Hematopoietic multipotent progenitor cell (in vitro differentiated cells): ENCODE measurements around the gene ACTBL2. TPM values are rescaled to one million over a fixed set of nuclear protein-coding genes. Genes with fewer than 3 reads are reported as not detected.
A peak's percentile ranks its signal among the peaks of the same experiment; 100 is the strongest.

Experiments used
- DNase-seq, 3 donors: peaks; one replicate each; pipeline ENCODE4 v3.0.0-alpha.2; 2011 to 2015; ENCODE audit warnings: low read depth in 2 of 3, low spot score in 2 of 3
- total RNA-seq: library from RNA; depleted of rRNA; stranded (reverse); fragments of >200 nt; gene quantifications from one replicate; pipeline ENCODE4 v1.2.3, GENCODE V29; 2012

ACTBL2 gene
- total RNA-seq, 1 donor: not detected

DNA sequence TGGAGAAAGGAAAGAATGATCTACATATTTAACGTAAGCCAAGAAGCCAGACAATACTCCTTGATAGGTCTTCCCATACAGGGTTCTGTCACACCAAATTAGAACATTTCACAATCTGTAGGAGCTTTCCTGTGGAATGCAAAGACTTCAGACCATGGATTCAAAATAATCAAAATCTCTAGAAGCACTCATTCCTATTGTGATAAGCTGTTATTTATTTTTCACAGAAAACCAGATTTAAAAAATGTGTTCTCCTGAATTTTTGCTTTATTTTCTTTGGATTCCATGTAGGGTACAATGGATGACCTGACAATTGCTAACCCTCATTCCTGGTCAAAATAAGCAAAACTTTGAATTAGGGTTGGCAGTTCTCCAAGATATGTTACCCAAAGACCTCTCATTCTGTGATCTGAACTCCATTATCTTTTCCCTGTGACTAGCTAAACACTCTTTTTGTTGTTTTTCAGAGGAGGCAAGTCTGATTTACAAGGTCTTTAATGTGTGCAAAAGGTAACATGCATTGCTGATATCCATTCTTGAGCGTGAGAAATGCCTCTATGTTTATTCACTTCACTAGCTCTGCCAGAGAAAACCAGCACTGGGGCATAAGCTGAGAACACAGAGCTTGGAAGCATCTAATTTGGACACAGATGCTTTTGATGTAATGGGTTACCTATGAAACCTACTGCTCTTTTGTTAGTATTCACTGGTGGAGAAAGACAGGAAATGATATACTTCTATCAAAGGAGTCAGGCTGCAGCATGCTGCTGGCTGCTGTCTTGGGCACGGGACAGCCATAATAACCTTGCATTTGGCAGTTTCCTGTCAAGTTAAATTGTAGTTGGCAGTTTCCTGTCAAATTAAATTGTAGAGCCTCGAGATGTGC is 31.4 kb downstream of the ACTBL2 start:
- DNase-seq: peak in 1 of 3 donors; percentile 46

DNA sequence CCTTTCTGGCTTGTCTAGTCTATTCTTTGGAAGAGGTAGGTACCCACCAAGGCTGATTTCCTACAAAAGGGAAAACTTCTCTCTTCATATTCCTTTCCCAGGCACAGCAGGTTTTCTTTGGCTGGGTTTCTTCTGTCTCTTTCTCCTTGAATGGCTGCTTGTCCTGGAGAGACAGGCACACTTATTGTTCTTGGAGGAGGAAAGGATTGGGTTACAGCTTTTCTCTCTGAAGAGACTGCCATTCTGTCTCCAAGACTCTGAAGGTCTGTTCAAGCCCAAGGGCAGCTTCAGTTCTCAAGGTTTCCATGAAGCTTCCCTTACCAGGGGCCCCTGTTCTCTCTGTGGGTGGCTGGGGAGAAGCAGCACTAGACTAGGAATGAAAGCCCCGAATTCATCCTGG is 33.9 kb downstream of the ACTBL2 start:
- DNase-seq: no peak

DNA sequence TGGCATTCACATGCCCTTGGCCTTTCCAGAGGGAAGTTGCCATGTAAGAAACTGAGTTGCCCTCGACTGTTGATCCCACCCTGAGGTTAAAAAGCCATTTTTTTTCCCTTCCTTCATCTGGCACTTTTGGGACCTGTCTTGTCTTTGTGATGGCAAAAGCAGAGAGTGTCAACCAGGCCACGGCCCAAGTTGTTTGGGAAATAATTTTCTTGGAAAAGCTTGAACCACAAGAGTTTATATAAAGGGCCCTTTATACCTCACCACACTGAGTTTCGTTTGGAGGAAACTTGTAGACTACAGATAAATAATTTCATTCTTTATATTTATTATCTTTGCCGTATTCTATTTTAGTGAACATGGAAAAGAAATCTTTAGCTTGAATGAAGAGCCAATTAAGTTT is 34.3 kb downstream of the ACTBL2 start:
- no peak for DNase-seq

DNA sequence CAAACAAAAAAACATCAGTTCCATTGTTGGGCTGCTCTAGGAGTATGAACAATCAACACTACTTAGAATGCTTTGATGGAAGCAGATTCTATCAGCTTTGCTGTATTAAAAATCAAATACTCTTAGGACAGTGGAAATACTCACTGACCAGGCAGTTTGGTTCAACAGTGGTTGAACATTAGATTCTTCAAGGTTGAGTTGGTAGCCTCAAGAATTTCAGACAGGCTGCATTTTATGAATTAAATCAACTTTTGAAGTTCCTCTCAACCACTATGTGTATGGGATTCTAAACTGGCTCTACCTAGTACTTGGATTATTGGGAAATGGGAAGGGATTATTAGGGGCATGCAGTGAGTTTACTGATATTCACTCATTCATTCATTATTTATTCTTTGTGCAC is 35.0 kb downstream of the ACTBL2 start:
- DNase-seq: no peak

DNA sequence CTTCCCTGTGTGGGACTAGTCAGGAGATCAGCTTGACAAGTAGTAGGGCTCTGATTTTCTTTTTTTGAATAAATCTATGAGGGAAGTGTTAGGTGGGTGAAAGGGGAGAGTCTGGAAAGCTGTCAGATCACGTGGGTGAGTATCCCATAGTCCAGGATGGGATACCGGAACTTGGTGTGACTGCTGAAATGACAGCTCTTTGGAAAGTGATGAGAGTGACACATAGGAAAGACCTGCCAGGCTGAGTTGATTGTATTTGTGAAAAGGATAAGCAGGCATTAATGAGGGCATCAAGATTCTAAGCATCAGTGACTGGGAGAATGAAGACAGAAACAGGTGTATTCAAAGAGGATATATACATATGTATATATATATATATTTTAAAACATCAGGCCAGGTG is 35.6 kb downstream of the ACTBL2 start:
- DNase-seq: no peak

DNA sequence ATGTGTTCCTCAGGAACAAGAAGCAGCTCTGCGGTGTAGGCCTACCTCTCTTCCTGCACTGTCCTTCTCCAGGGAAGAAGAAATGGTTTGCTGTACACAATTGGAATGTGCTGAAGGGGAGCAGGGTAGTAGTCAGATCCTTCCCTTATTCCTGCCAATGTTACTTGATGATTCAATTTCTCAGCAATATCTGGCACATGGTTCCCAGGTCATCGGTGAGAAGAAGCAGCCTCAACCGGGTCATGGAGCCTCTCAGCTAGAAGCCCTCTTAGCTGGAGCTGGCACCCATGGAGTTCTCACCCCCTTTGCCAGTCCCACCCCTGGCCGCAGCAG is 36.9 kb downstream of the ACTBL2 start:
- no peak for DNase-seq

DNA sequence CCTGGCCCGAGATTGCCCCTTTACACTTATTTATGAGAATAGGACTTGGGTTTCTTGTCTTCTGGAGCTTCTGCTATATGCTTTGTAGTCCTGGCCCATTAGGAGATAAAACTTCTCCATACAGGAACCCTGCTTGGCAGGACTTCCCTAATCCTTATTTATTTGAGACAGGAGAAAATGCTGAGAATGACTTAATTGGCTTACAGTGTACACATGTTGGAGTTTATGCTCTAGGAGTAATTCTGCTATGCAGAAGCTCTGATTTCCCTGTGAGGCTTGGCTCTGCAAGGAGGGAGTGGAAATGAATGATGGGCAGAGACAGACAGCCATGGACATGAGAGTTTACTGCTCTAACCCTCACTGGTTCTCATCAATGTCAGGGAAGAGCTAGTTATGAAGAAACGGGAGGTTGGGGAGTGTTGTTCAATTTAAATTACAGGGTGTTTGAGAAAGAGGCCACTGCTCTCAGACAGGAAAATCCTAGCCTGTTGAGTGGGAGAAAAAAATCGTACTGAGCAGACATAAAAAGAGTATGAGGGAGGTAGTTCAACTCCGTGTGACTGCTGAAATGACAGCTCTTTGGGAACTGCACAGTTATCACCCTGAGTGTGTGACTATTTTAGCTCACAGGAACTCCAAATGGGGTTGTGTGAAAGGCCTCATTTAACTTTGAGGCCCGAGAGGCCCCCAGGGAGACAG is 37.5 kb downstream of the ACTBL2 start:
- DNase-seq: no peak

DNA sequence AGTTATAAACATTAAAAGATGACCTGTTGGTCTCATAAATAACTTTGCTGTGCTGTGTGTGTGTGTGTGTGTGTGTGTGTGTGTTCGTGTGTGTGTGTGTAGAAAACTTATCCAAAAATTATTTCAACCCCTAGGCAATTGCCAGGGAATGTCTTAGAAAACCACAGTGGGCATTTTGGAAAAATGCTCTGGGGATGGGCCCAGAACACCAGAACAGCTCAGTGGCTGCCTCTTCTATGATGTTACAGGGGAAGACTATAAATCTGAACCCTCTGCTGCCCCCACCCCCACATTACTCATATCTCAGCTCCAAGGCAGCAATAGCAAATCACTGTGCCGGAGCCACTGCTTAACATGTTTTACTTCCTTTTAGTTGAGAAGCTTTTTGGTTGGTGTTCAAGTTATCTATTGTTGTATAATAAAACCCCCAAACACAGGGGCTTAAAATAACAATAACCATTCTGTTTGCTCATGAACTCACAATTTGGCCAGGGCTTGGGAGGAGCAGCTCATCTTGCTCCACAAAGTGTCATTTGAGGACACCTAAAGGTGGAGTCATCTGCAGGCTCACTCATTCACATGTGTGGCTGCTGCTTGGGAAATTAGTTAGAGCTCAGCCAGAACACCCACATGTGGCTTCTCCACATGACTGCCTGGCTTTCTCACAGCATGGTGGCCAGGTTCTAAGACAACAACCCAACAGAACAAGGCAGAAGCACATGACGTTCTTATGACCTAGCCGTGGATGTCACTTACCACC is 40.4 kb downstream of the ACTBL2 start:
- no peak for DNase-seq

DNA sequence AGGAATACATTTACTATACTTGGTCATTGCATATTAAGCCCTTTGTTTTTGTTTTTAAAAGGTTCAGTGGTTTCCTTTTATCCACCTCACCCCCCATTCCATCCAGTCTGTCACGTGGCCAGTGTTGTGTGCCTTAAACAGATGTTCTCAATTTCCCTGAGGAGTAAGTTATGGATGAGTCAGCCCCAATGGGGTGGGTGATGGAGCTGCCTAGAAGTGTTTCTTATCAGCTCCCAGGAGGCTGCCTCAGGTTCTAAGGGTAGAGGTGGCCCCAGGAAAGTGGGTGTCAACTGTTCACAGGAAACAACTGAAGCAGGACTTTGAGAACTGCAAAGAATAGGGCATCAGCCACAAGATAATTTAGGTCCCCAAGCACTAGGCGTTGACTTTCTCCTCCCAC is 41.1 kb downstream of the ACTBL2 start:
- DNase-seq: no peak

DNA sequence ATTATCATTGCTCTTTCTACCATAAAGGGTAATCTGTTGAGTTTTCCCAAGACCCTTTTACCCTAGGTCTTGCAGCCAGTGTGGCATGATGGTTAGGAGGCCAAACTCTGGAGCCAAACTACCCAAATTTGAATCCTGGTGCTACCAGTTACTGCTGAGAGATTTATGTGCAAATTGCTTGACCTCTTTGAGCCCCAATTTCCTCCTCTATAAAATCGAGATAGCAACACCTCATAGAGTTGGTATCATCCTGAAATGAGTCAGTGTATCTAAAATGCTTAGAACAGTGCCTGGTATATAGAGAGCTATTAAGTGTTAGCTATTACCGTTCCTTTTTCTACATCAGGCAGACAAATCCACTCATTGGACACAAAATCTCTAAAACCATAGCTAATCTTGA is 43.0 kb downstream of the ACTBL2 start:
- DNase-seq: no peak

DNA sequence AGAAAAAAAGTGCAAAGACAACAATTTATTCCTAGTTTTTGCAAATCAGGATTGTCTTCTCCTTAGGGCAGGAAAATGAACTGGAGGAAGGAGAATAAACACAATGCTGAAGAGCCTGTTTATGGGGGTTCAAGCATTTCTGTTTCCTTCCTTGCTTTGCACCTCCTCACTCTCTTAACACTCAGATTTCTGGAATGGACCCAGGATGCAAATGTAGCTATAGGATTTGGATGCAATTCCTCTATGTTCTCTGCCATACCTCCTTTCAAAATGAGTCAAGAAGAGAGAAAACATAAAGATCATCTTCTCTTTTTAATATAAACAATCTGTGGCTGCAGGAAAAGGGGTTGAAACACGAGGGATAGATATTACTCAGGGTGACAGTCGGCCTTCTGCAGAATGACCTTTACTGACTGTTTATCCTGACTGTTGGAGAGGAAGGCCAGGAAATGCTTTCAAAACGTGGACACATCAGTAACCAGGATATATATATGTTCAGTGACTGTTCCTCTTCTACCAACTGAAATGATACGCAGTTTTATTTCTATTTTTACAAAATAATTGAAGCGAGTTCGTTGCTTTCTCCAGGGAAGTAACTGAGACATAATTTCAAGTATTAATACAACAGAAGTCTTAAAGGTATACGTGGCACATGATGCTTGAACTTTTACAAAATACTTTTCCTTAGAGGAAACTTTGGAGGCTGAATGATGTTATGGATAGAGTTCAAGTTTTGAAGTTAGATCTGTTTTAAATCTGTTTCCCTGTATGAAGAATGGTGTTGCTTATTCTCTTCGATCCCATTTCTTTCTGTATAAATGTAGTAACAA is 44.4 kb downstream of the ACTBL2 start:
- DNase-seq: no peak

DNA sequence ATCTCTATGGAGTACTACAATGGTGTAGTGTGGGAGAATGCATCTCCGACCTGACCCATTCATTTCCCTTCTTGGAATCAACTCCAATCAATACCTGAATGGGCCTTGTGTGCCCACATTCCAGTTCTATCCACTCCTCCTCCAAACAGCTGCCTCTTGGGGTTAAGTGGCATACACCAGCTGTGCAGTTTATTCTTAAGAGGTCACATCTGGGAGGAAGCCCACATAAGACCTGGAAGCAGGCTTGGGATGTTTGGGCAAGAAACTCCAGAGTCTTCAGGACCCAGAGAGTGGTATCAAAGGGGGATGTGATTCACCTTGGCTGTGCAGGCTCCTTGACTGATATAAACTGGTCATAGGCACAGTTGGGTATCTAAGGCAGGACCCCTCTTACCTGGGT is 46.0 kb downstream of the ACTBL2 start:
- DNase-seq: no peak

DNA sequence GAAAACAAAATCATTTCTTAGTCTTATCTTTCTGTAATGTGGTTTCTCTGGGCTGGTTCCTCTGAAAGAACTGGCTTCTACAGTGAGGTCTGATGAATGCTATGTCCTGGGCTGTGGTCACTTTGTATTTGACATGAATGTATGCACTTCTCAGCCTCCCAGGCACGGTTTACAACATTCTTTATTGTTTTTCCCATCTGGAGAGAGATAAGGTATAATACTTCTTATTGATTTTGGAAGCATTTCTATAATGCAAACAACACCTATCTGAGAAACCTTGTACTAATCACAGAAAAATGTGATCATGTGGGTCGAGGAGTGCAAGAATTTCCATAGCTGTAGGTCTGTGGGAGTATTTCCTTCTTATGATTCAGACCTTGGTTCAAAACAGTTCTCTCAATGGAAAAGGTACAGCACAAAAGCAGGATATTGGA is 46.9 kb downstream of the ACTBL2 start:
- DNase-seq: no peak

DNA sequence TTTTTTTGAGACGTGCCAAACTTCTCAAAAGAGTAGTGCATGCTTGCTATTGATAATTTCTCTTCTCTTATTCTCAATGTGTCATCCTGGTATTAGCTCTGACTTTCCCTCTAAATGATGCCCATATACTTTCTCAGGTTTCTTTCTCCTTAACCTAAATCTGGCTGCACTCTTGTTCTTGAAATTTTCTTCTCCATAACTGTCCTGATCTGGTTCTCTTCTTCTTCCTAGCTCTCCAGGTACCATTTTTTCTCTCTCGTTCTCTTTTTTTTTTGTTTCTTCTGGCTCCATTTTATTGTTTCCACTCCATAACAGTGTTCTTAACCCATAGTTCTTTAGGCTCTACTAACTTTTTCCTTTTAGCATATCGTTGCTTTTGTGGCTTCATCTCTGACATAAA is 47.9 kb downstream of the ACTBL2 start:
- DNase-seq: no peak

DNA sequence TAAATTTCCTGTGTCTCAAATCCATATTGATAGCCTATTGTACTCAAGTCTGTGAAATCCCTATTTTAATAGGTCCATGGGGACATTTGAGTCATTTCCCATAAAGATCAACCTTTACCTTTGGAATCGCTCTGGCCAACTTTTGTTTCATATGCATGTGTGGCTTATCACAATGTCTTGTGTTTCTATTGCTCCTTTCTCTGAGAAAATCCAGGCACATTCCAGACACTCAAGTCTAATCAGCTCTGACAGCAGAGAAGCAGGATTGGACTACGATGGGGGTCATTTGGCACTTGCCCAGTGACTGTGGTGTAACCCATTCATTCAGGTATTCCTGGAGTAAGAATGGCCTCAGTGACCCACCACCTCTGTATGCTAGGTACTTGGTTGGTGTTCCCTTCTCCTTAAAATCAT is 48.4 kb downstream of the ACTBL2 start:
- no peak for DNase-seq

DNA sequence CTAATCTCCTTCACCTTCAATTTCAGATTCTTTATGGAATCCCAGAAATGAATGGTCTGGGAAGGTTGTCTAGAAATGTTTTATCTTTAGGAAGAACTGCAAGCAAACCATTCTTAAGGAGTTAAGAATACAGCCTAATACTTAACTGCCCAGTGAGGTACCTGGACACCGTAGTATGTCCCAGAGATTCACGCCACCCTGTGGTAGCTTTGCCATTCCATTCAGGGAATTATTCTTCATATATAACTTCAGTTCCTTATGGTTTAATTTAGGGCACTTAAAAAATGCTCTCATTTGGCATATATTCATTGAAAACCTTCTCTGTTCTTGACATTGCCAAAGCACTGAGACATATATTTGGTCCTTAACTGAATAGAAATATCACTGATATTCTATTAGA is 49.7 kb downstream of the ACTBL2 start:
- no peak for DNase-seq

DNA sequence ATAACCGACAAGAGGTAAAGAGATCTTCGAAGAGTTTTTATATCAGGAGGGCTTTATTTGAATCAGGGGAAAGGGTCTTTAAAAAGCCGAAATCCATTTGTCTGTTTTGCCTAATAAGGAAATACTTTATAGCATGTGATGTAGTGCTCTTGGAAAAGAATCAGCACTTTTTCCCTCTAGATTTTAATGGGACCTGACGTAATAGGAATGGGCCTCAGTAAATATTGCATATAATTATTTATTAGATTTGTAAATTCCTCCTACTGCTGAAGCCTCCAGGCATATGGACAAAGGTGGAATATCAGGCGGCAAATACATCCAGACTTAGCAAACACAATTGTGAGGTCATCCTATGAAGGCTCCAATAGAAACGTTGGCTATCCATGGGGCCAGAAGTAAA is 50.9 kb downstream of the ACTBL2 start:
- no peak for DNase-seq
